Stimulated activated CD4-positive, alpha-beta T cell treated with anti-CD3 and anti-CD28 coated beads, TNF-alpha, amount 100 ng/mL, for 4 hours (primary cell): Measurements from ENCODE around the gene HPCAL4.

Experiments used
- DNase-seq, 3 experiments: peaks; one replicate each; pipeline ENCODE4 v3.0.0-alpha.2; 2020; ENCODE audit warnings: low read depth in 3 of 3

Gene HPCAL4

DNA sequence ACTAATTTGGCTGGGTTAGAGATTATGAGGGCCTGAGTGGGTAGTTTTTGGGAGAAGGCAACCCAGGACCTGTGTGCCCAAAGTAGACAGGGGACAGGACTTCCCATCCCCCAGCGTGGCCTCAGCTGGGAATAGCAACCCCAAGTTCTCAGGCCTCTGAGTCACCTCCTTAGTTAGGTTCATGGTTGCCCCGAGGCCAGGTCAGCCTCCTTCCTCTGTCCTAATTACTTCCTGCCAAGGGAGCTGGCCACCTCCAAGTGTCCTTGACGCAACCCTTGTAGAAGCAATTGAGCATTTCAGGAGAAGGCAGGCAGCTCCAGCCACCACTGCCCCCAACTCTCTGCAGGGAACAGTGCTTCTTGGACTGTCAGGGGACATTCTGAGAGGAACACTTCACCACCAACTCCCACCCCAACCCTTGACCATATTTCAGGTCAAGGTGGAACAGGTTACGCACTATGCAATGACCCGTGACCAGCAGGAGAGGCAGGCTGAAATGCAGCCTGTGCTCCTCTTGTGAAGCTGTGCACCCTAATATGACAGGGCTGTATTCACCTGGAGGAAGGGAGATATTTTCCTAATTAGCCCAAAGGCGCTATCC, 14.2 kb downstream of the HPCAL4 start:
- DNase-seq = no peak

DNA sequence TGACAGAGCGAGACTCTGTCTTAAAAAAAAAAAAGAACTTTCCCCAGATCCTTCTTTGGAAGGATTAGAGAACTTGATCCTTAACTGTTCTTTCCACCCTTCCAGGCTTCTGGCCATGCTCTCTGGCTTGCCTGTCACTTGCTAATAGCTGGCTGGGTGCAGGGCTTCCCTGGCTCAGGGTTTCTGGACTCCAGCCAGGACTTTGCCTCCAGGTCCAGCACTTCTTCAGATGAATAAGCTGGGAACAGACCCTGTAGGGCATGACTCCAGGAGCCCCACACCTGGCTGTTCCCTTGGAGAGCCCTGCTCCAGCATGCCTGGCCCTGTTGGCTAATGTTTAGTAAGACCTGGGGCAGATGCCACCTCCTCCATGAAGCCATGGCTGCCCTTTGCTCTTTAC, 16.0 kb downstream of the HPCAL4 start:
- no peak for DNase-seq

DNA sequence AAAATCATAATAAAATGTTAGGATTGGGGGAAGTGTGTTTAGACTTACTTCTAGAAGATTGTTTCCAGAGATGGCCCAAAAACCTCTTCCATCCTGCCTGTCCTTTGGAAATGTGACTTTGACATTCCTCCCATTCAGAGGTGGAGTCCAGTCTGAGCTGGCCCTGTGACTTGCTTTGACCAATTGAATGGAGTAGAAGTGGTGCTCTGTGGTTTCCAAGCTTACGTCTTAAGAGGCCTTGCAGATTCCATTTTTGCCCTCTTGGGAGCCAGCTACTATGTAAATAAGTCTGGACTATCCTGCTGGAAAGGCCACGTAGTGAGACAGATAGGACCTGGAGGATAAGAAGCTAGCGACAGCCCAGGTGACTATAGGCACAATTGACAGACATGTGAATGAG, 18.0 kb downstream of the HPCAL4 start:
- no peak for DNase-seq

DNA sequence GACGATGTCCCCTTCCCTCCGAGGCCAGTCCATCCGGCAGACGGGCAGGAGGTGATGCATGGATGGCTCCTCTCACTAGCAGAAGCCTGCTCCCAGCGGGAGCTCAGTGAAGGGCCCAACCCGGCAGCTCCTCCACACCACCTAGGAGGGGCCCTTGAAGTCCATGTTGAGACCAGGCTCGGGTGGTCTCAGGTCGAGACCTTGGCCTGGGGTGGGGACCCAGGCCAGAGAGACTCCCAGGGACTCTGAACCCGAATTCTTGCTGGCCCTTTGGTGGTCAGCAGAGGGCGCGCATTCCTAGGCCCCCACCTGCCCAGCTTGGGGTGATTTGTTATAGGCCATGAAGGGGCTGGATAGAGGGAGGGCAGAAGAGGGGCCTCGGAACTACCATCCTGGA, 18.7 kb downstream of the HPCAL4 start:
- DNase-seq = no peak

DNA sequence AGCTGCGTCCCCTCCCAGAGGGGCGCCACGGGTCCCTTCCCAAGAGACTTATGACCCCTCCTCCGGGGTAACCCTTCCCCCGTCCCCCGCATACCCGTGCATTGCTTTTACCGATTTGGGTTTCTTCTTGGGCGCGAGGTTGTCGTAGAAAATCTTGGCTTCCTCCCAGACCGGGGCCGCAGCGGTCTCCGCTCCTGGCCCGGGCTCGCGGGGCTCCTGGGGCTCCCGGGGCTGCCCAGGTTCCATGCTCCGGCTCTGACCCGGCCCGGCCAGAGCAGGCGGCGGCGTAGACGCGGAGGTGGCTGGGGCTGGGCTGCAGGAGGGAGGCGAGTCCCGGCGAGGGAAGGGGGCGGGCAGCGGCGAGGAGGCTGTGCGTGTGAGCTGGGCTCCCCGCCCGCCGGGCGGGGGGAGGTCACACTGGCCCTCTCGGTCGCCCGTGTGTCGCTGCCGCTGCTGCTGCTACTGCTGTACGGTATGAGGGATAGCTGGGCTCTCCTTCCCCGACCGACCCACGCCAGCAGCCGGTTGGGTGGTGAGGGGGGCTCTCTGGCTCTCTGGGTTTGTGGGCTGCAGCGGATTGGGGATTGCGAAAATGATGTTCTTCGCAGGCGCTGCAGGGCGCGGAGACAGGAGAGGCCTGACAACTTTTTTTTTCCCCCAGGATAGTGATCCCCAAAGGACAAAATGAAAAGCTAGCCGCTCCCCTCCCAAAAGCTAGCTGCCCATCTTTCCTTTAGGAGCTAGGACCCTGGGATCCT, 19.3 kb downstream of the HPCAL4 start, which contains the start of gene NT5C1A:
TSS of gene NT5C1A (minus strand) at position 315 of the 758 bp plus-strand sequence. CDS start at position 246, 69 bp downstream.
- no peak for DNase-seq

DNA sequence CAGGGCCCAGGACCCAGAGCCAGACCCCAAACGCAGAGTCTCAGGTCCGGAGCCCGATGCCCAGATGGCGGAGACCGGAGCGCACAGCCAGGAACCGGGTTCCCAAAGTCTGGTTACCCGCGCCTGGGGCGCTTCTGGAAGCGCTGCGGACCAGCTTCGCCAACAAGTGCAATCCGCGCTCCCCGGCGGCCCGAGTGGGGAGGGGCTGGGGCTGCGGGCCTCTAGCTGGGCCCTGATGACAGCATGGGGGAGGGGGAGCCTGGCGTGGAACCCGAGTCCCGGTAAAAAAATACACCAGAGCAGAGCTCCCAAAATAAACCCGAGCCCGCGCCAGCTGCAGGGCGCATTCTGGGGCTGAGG, 19.8 kb downstream of the HPCAL4 start:
- DNase-seq = no peak

DNA sequence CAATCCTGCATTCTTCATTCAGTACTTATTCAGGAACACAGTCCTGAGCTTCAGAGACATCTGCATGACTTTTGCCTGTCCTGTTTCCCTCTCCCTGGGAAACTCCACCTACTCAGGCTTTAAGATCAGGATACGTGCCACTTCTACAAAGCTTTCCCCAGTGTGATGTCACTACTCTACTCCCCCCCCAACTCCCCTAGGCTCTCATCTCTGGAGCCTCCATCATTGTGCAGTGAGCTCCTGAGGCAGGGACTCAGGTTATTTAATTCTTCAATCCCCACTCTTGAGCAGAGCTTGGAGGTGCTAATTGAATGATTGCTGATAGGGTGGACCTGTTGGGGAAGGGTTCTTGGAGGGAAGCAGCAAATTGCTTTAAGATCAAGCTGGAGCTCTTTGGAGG, 20.5 kb downstream of the HPCAL4 start:
- no peak for DNase-seq

DNA sequence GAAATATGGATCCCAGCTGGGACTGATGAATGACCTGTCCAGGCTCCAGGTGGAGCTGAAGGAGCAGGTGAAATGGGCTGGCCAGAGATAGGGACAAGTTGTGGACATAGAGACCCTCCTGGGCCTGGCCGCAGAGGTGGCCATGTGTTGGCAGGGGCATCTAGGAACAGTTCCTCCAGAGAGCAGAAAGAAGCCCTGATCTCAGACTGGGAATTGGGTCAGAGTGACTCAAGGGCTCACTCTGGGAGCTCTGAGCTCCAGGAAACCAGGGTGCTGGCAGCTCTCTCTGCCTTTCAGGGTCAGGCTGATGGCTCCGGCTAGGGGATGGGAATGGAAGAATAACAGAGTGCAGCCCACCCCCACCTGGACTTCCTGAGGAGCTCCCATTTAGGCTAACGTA, 22.3 kb downstream of the HPCAL4 start:
- DNase-seq = no peak

DNA sequence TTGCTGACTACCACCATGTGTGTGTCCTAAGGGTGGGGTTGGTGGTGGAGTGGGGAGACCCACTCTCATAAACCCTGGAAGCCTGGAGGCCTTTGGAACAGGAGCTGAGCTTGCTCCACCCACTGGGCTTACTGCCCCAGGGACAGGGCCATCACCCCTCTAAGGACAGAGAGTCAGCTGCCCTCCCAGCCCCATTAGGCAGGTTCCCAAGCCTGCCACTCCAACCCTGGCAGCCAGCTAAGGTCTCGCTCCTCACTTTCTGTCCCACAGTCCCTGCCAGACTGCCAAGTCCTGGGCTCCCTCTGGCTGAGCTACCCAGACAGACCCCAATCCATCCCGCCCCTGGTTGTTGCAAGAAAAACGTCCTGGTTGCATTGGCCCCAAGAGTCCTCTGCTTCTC, 23.1 kb downstream of the HPCAL4 start:
- DNase-seq = no peak

DNA sequence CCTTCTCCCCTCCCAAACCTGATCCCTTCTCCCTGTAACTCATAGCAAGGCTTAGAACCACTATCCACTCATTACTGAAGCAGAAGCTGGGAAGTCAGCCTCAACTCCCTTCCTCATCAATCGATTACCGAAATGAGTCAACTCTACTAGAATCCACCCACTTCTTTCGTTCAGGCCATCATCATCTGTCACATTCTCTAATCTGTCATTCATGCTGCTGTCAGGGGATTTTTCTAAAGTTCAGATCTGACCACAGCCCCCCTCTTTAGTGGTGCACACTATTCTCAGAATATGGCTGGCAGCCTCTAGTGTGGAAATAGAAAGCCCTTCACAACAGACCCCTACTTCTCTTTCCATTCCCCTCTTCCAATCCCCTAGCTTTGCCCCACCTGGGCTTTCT, 24.5 kb downstream of the HPCAL4 start:
- no peak for DNase-seq

DNA sequence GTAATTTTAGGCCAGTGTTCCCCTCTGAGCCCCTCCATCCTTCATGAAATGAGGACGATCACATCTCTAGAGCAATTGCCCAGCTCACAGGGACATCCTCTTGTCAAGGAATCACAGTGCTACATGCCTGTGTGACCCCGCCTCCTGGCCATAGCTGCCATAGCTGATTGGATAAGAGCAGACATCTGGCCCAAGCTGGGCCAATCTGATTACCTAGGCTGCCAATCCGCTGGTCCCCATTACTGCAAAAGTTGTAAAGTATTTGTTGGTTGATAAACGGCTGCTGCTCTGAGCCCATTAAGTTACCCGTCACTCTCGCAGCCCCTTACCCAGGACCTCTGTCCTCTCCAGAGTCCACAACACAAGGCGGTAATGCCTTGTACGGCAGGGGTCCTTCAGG, 27.7 kb downstream of the HPCAL4 start:
- no peak for DNase-seq

DNA sequence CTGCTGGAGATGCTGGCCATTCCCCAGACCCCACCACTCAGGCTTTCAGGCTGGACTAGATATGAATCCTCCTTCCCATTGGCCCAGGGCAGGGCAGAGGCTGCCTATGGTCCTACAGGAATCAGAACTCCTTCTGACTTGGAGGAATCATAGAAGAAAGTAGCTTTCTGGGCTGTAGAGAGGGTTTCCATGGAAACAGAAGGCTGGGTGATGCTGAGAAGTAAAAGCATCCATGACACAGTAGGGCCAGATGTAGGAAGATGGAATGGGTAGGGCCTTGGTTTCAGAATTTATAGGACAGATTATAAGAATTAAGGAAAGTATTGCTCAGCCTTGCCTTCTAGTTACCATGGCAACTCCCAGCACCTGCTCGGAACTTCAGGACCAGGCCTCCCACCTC, 28.4 kb downstream of the HPCAL4 start:
- no peak for DNase-seq

DNA sequence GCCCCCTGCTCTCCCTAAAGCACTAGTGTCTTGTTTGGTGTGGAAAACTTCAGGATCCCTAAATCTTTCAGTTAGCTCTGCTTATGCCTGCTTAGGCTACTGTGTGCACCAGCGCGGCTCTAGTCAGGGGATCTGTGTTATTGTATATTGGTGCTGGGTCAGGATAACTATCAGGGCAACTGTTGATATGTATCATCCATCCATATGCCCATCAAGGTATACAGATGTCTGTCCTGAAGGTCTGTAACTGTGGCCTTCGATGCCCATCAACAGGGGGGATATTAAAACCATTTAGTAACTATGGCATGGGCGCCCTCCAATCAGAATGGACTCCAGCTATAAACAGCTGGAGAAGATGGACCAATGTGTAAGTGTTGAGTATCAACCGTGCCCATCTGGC, 31.7 kb downstream of the HPCAL4 start:
- DNase-seq = no peak

DNA sequence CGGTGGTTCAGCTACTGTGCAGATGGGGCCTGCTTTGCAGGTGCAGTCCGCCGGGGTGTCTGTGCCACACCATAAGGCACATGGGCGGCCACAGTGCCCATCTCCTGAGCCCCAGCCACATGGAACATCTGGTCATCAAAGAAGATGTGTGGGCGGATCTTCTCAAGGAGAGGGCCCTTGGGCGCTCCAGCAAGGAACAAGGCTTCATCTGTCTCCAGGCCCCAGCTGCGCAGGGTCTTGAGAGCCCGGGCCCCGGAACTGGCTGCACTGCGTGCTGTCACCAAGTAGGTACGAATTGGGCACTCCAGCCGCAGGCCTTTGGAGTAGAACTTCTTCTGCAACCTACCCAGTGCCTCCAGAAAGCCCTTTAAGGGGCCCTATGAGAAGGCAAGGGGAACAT, 32.1 kb downstream of the HPCAL4 start:
- DNase-seq = no peak

DNA sequence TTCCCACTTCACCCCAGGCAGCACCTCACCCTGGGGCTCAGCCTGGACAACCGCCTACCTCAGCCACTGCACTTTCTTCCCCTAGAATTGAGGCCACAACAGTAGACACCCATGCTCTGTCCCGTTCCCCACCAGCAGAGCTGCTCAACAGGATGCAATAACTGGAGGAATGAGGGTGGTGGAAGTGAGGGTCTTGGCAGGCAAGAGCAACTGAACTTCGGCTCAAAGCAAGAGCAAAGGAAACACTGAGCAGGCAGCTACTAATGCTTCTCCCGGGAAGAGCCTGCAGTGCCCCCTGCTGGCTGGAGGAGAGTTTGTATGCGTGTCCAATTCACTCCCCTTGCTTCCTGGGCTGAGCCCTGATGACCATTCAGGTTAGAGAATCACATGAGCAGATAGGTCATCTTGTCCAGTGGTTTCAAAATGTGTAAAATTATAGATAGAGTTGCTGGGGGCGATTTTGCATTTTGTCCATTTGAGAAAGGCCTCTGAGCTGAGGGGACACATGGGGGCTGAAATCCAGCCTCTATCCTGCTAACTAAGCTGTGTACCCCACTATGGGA, 33.2 kb downstream of the HPCAL4 start:
- peak in 1 of 3 experiments; percentile 29 for DNase-seq

DNA sequence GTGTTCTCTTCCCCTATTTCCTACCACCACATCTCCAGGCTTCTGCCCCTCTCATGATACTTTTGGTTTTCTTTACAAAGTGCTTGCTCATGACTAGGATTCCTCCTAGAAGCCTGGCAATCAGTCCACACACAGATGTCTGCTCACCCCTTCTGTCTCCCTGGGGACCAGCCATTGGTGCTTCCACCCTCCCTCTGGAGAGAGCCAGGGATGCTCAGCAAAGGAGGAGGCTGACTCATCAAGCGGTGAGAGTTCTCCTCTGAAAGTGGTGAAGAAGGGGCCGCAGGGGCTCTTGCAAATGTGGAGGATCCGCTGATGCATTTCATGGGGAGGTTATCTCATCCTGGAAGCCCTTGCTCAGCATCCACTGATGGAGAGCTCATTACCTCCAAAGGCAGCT, 33.8 kb downstream of the HPCAL4 start:
- no peak for DNase-seq

DNA sequence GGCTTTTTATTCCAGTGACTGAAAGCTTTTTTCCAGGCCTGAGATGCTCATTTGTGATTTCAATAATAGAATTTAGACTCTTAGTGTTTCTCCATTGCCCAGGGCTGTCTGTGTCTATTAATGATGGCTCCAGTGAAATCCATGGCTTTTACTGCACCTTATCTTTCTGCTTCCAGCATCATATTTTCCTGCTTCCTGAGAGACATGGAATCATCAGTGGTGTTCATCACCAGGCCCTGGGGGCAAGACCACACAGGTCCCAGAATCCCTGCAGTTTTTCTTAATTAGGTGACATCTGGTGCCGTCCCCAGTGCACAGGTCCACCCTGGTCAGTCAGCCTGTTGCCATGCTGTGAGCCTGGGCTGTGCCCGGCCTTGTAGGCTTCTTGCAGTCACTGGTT, 34.8 kb downstream of the HPCAL4 start:
- DNase-seq = no peak

DNA sequence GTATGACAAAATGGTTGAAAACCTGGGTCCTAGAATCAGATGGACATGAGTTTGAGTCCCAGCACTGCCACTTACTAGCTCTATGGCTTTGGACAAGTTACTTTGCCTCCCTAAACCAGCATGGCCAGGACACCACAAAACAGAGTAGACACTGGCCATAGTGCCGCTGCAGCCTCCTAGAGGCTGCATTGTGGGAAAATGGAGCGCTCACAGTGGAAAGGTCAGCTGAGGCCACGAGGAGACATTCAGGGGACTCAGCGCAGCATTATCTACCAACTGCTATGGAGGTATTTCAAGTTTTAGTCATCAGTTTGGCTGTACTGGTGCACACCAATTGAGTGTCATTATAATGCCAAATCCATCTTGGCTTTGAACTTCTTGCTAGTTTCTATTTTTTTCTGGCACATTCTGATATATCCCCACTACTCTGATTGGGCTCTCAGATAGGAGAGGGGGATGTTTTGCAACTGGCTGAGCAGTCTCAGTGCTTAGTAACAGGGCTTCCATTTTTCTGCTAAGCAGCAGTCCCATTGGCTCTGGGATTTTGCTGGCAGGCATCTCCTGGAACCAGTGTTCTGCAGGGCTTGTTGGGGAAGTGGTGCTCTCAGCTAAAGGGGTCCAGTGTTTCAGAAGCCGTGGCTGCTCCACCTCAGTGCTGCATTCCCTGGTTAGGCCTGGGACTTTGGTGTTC, 35.5 kb downstream of the HPCAL4 start:
- DNase-seq = no peak

DNA sequence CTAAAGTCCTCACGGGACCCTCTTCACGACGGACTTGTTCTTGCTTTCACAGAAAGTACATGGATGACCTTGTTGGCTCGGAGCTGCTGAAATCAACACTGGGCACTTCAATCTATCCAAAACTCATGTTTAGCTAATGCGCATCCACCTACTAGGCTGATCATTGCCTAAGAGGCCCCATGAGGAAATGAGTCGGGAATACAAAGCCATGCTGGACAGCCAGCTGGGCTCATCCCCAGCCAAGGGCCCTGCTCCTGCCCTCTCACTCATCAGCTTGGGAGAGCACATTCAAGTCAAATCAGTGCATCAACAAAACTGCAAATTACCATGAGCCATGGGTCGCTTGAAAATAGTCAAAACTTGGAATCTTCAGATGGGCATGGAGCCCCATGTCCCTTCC, 36.9 kb downstream of the HPCAL4 start:
- DNase-seq = no peak

DNA sequence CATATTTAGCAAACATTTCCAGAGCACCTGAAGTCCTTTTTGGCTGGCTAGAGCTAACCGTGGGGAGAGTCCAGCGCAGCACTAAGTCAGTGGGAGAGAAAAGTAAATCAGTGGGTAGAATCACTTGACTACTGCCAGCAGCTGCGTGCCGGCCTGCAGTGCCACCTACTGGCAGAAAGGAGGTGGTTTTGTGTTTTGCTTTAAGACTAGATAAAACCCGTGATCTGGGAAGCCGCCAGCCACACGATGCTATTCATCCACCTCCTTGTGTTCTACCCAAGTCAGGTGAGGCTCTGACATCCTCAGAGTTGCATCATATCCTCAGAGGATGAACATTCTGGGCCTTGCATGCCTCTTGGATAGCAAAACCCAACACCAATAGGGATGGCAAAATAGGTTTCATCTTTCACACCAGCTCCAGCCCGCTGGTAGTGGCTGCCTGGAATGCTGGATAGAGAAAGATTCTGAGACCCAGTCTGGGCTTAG, 37.6 kb downstream of the HPCAL4 start:
- DNase-seq = peak; percentile 44 to 50 (median 49)

DNA sequence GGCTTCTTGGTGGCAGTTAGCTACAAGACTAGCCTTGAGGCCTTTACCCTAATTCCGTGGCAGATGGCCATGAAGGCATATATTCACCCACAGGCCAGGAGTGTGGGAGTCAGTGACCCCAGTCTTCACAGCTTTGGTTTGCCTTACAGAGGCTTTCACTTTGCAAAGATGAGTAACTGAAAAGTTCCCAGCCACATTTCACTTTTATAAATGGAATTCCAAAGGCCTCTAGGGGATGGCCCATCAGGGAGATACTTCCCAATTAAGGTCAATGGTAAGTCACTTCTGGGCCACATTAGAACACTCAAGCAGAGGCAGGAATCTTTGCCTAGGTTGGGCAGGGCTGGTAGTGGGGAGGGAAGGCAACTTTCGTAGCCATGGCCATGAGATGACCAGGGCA, 38.7 kb downstream of the HPCAL4 start:
- DNase-seq = no peak

DNA sequence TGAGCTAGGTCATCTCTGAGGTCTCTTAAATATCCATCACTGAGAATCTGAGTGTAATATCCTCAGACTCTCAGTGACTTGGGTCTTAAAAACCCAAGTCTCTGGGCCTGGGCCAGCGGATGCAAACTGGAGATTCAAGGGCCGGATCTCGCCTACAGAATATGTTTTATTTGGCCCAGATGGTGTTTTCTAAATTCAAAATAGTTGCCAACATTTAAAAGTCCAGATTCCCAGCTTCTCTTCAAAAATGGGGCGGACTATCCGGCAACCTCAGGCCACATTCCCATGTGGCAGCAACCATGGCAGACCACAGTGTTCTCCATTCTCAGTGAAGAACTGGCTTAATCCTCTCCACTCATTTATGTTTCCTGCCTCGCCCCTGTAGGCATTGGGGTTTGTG, 39.1 kb downstream of the HPCAL4 start:
- no peak for DNase-seq

DNA sequence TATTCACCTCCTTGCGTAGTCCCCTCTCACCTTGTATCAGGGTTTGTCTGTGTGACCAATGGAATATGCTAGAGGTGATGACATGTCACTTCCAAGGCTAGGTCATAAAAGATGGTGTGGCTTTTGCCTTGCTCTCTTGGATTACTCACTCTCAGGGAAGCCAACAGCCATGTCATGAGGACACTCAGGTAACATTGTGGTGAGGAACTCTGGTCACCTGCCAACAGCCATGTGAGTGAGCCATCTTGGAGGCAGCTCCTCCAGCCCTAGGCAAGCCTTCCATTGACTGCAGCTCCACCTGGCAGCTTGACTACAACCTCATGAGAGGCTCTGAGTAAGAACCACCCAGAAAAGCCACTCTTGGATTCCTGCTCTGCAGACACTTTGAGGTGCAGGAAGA, 40.8 kb downstream of the HPCAL4 start:
- no peak for DNase-seq
